HL-60 (cell line): Measurements from ENCODE around the gene ARHGEF37.

Experiments
- POLR2AphosphoS5 ChIP-seq: IDR thresholded peaks from 2 replicates; pipeline ENCODE4 v1.6.1; 2012; ENCODE audit warnings: low read depth
- TF ChIP-seq, protein P1 (sequence below): IDR thresholded peaks from one replicate; pipeline ENCODE4 v1.5.1; 2011; ENCODE audit warnings: low read length, control low read depth, inconsistent platforms; ENCODE audit not compliant: insufficient read depth

DNA sequence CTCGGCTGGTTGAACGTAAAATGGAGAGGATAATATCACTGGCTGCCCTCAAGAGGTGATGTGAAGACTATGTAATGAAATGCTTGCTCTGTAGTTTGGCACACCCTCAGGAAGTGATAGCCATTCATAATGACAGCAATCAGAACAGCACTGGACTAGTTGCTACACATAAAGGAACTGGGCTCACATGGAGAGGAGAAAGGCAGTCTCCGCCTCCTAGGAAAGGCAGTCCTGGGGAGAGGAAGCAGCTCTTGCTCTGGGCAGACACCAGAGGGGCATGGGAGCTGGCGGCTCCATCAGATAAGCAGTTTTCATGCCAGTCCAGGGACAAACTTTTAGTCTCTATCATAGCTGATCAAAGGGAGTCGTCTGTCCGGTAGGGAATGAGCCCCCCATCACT, 46.9 kb downstream of the ARHGEF37 start:
- no peak for TF ChIP-seq POLR2AphosphoS5
- TF ChIP-seq, protein P1, sequence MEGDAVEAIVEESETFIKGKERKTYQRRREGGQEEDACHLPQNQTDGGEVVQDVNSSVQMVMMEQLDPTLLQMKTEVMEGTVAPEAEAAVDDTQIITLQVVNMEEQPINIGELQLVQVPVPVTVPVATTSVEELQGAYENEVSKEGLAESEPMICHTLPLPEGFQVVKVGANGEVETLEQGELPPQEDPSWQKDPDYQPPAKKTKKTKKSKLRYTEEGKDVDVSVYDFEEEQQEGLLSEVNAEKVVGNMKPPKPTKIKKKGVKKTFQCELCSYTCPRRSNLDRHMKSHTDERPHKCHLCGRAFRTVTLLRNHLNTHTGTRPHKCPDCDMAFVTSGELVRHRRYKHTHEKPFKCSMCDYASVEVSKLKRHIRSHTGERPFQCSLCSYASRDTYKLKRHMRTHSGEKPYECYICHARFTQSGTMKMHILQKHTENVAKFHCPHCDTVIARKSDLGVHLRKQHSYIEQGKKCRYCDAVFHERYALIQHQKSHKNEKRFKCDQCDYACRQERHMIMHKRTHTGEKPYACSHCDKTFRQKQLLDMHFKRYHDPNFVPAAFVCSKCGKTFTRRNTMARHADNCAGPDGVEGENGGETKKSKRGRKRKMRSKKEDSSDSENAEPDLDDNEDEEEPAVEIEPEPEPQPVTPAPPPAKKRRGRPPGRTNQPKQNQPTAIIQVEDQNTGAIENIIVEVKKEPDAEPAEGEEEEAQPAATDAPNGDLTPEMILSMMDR = no peak
